ENCODE data around the gene PCDH9. TPM values are rescaled to one million over a fixed set of nuclear protein-coding genes. Genes with fewer than 3 reads are reported as not detected.

The PCDH9 gene
- total and polyA plus RNA-seq, 10 of the 15 experiments (the other 5 are each of a cell fraction or from before 2014, with no cell fraction given) = 0.02 to 2.3 (median 0.05) TPM; not detected in 1

GRCh38 chr13:66364346-66364745, 865.8 kb downstream of the PCDH9 start:
- RAD21 ChIA-PET (ENCODE audit: unreplicated experiment) = no interaction called here
- CTCF ChIA-PET = no interaction called here

More at GRCh38 chr13:66364346-66364745, 865.8 kb downstream of the PCDH9 start:
- BruUV-seq (replicated peaks) = no TSS peak
- POLR2A ChIA-PET = interaction anchor here (0.7 kb wide), 1 partner anchor 16 kb away, joined by 3 read pairs; no protein-coding TSS in a partner anchor
- H4K20me1 ChIP-seq (ENCODE audit: control insufficient read depth, insufficient read depth) = no peaks in the 10 kb centered on the region
- no peak for DNase-seq (ENCODE audit: low read depth, low spot score)
- H3K27ac ChIP-seq (ENCODE audit: control insufficient read depth, insufficient read depth) = no peak overlapping the region
- SMC1A ChIA-PET (ENCODE audit: uncharacterized antibody, unreplicated experiment) = no interaction called here
- H3K79me2 ChIP-seq (ENCODE audit: control insufficient read depth, insufficient read depth, low read length) = no peaks in the 10 kb centered on the region
- H3K4me3 ChIP-seq = no peak overlapping the region
- H3K9ac ChIP-seq (ENCODE audit: control insufficient read depth, insufficient read depth, low read length) = no peak overlapping the region
- TF ChIP-seq NBN (IDR thresholded peaks at IDR 0.05) = no peak
- no peak for TF ChIP-seq CREB1 (IDR thresholded peaks at IDR 0.05; ENCODE audit: low read depth)
- no peak for TF ChIP-seq IKZF1 (conservative IDR thresholded peaks at IDR 0.05)
- TF ChIP-seq EGR1 (IDR thresholded peaks at IDR 0.05; ENCODE audit: borderline replicate concordance in 1 of 2, low read depth in 2 of 2, low read length in 2 of 2) = no peak
- no peak for TF ChIP-seq REST (IDR thresholded peaks at IDR 0.05; ENCODE audit: low read depth, low read length)
- no peak for TF ChIP-seq HDAC6 (IDR thresholded peaks at IDR 0.05; ENCODE audit: unreplicated experiment)
- no peak for TF ChIP-seq RFX5 (IDR thresholded peaks at IDR 0.05; ENCODE audit: low read depth, low read length)
- TF ChIP-seq NKRF (conservative IDR thresholded peaks at IDR 0.05) = no peak
- TF ChIP-seq CEBPZ (IDR thresholded peaks at IDR 0.05; ENCODE audit: low read depth, low read length) = no peak
- no peak for TF ChIP-seq SPI1 (IDR thresholded peaks at IDR 0.05; ENCODE audit: borderline replicate concordance, insufficient read depth, low read depth, low read length)
- TF ChIP-seq TBL1XR1 (IDR thresholded peaks at IDR 0.05; ENCODE audit: low read depth, low read length) = no peak
- FAIRE-seq = no peak
- intact Hi-C loops (cut with micrococcal nuclease; ENCODE audit: unreplicated experiment) = no loop called here
- H2AFZ ChIP-seq (ENCODE audit: control insufficient read depth, low read depth, low read length) = no peak overlapping the region
- in situ Hi-C loops (cut with MboI) = no loop called here
- no peak for ATAC-seq
- no peak overlapping the region for H3K4me2 ChIP-seq (ENCODE audit: control insufficient read depth, insufficient read depth)
- no peaks in the 10 kb centered on the region for H3K27me3 ChIP-seq (replicated peaks in 1 of 2; ENCODE audit: control insufficient read depth in 2 of 2, insufficient read depth in 2 of 2, low read length in 1 of 2)
- no peaks in the 10 kb centered on the region for H3K4me1 ChIP-seq (ENCODE audit: control insufficient read depth, insufficient read depth, low read length)
- no peaks in the 10 kb centered on the region for H3K9me3 ChIP-seq (replicated peaks; ENCODE audit: control insufficient read depth, insufficient read depth, low read length)
- no peaks in the 10 kb centered on the region for H3K36me3 ChIP-seq (ENCODE audit: control insufficient read depth in 2 of 2, insufficient read depth in 2 of 2, low read length in 1 of 2)
